WERI-Rb-1 (cell line): Measurements from ENCODE around the gene ALDH5A1.

Experiments used
- DNase-seq: peaks from one replicate; pipeline ENCODE4 v3.0.0-alpha.2; 2020
- H3K27ac ChIP-seq: fragments of 250-450 bp; sonication (Bioruptor Pico); 2 replicates; pipeline ENCODE4 v1.5.1; 2020; ENCODE audit warnings: mild to moderate bottlenecking, moderate library complexity
- H3K27me3 ChIP-seq: fragments of 250-450 bp; sonication (Bioruptor Pico); 2 replicates; pipeline ENCODE4 v1.5.1; 2021; ENCODE audit warnings: mild to moderate bottlenecking, low read depth, moderate library complexity; ENCODE audit not compliant: insufficient read depth, severe bottlenecking
- H3K36me3 ChIP-seq: fragments of 250-450 bp; sonication (Bioruptor Pico); 2 replicates; pipeline ENCODE4 v1.5.1; 2020; ENCODE audit warnings: mild to moderate bottlenecking, moderate library complexity
- H3K4me3 ChIP-seq: 2 replicates; pipeline ENCODE4 v1.5.1; 2011; ENCODE audit warnings: low read depth, mild to moderate bottlenecking, control low read depth, low read length
- H3K9me3 ChIP-seq: fragments of 250-450 bp; sonication (Bioruptor Pico); 2 replicates; pipeline ENCODE4 v1.5.1; 2021; ENCODE audit warnings: mild to moderate bottlenecking, moderate library complexity; ENCODE audit not compliant: severe bottlenecking
- CTCF ChIP-seq: IDR thresholded peaks from 2 replicates; pipeline ENCODE4 v1.5.1; 2011; ENCODE audit warnings: low read depth, mild to moderate bottlenecking, control low read depth, inconsistent platforms, low read length

The ALDH5A1 gene

GRCh38 chr6:24540197-24540596 lies 45.4 kb downstream of the ALDH5A1 start:
- no peaks in the 10 kb centered on the region for H3K9me3 ChIP-seq
- no peaks in the 10 kb centered on the region for H3K27me3 ChIP-seq
- H3K4me3 ChIP-seq, result no peak overlapping the region
- H3K36me3 ChIP-seq, result peaks cover under 1% of the 10 kb centered on the region; the same call in 1 of the 2 replicates
- no peak for TF ChIP-seq CTCF
- no peak for DNase-seq
- H3K27ac ChIP-seq, result peak overlapping the region; percentile 18; the same call in 1 of the 2 replicates

GRCh38 chr6:24543683-24544082 lies 48.9 kb downstream of the ALDH5A1 start:
- Histone ChIP-seq H3K4me3 (no peak overlapping the region), H3K27me3 (no peaks in the 10 kb centered on the region), H3K9me3 (no peaks in the 10 kb centered on the region), H3K36me3 (no peaks in the 10 kb centered on the region), H3K27ac (no peak overlapping the region)
- no peak for TF ChIP-seq CTCF
- peak; percentile 70 for DNase-seq

- no peak overlapping the region for H3K4me3 ChIP-seq
- H3K9me3 ChIP-seq, result no peaks in the 10 kb centered on the region
- H3K27ac ChIP-seq, result no peak overlapping the region
- no peaks in the 10 kb centered on the region for H3K27me3 ChIP-seq
- no peaks in the 10 kb centered on the region for H3K36me3 ChIP-seq
- TF ChIP-seq CTCF, result no peak
- DNase-seq, result no peak
Observed at GRCh38 chr6:24545183-24545582, 50.4 kb downstream of the ALDH5A1 start.

GRCh38 chr6:24545691-24546090 lies 50.9 kb downstream of the ALDH5A1 start:
- Histone ChIP-seq H3K9me3 (no peaks in the 10 kb centered on the region), H3K4me3 (no peak overlapping the region), H3K27me3 (no peaks in the 10 kb centered on the region), H3K27ac (no peak overlapping the region), H3K36me3 (no peaks in the 10 kb centered on the region)
- no peak for DNase-seq
- TF ChIP-seq CTCF, result no peak

GRCh38 chr6:24546439-24546838 lies 51.7 kb downstream of the ALDH5A1 start:
- no peak overlapping the region for H3K4me3 ChIP-seq

More at GRCh38 chr6:24546439-24546838, 51.7 kb downstream of the ALDH5A1 start:
- no peak for TF ChIP-seq CTCF
- Histone ChIP-seq H3K9me3 (no peaks in the 10 kb centered on the region), H3K27ac (no peak overlapping the region), H3K27me3 (no peaks in the 10 kb centered on the region), H3K36me3 (no peaks in the 10 kb centered on the region)
- no peak for DNase-seq
